22Rv1 (cell line): Measurements from ENCODE around the gene EDEM2.
"Not testable (repeated sequence)": the region's sequence is repeated elsewhere in the genome, so short reads cannot be mapped to it uniquely, and the experiment has no call there.

Experiments used
- CTCF ChIP-seq: fragments of 450-650 bp; IDR thresholded peaks from 2 replicates; pipeline ENCODE4 v1.5.1; 2017; ENCODE audit warnings: mild to moderate bottlenecking
- ZFX ChIP-seq: fragments of 450-650 bp; IDR thresholded peaks from 2 replicates; pipeline ENCODE4 v1.6.1; 2017; ENCODE audit warnings: antibody characterized with exemption, borderline replicate concordance

- not testable (repeated sequence) for TF ChIP-seq CTCF, ZFX
These were observed 39.7 kb upstream of the EDEM2 start for GRCh38 chr20:35186691-35187289.
